OCI-M1 (cell line): ENCODE results near the gene GUK1.
"Not testable (repeated sequence)": the region's sequence is repeated elsewhere in the genome, so short reads cannot be mapped to it uniquely, and the experiment has no call there.

Experiments
- DNase-seq: peaks from one replicate; lab custom pipeline; 2025; lab: John Stamatoyannopoulos, UW

GUK1 gene

DNA sequence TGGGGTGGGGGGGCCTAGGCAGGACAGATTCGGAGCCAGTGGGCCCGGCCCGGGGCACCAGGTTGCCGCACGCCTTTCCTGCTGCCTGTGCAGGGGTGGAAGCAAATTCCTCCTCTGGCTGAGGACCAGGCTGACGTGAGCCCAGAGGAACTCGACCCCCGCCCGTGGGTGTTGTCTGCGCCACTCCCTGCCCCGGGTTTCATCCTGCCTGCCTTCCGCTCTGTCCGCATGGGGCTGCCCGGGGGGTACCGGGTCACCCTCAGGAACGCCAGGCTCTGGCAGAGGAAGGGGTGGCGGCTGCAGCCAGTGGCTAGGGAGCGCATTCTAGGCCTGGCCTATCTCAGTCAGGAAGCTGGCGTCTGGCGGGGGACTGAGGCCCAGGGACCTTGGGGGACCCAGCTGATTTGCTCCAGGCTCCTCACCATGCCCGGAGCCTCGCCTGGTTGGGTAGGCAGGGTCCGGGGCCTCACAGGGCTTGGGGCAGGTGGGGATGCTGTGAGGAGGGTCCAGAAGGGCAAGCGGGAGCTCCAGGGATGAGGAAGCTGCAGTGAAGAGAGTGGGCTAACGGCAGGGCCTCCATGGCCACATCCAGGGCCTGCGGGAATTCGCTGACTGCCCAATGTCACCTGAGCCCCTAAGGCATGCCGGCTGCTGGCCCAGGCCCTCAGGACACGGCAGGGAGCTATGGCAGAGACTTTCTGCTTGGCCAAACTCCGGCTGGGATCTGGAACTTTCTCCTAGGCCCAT, 23.1 kb downstream of the GUK1 start:
- no peak for DNase-seq

DNA sequence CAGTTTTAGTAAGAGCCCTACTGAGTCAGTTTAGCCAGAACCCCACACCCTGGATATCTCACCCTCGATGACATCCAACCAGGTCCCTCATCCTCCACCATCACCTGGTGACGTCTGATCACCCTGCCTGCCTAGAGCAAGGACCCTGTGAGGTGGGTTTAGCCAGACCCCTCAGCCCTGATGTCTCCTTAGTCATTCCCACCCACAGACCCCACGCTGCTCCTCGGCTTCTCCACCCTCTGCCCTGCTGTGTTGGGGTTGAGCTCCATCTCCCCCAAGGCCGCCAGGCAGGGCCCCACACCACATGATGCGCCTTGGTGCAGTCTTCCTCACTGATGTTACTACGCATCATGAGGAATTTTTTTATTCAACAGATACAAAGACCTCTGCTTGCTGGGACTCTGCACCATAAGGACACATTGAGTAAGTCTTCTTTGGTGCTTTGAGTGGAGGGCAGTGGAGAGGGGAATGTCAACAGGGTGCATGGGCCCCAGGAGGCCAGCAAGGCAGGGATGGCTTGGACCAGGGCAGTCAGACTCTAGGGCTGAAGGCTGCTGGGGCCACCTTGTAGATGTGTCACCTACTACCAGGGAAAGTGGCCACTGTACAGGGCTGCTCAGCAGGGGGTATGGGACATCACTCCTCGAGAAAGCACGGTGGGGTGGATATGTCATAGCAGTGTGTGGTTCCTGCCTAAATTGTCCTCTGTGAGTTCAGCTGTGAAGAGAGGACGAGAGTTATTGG, 23.9 kb downstream of the GUK1 start:
- DNase-seq, result peak; percentile 60

DNA sequence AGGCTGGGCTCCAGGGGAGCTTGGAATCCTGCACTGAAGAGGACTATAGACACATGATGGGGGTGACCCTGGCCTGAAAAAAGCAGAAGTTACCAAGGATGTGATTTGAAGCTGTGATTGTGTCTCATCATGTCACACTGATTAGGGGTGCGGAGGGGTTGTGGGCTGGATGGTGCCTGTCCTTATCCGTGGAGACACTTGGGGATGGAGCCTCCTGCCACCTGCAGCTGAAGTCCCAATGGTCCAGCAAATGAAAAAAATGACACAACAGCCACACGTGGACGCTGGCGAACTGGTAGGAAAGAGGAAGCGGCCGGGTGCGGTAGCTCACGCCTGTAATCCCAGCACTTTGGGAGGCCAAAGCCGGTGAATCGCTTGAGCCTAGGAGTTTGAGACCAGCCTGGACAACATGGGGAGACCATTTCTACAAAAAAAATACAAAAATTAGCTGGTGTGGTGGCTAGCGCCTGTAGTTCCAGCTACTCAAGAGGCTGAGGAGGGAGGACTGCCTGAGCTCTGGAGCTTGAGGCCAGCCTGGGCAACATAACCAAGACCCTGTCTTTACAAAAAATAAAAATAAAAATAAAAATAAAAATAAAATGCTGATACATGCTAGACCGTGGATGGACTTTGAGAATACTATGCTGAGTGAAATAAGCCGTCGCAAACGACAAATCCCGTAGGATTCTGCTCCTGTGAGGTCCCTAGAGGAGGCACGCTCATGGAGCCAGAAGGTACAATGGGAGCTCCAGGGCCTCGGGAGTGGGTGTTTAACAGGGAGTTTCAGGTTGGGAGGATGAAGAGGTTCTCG, 24.7 kb downstream of the GUK1 start:
- peak; percentile 93 for DNase-seq

DNA sequence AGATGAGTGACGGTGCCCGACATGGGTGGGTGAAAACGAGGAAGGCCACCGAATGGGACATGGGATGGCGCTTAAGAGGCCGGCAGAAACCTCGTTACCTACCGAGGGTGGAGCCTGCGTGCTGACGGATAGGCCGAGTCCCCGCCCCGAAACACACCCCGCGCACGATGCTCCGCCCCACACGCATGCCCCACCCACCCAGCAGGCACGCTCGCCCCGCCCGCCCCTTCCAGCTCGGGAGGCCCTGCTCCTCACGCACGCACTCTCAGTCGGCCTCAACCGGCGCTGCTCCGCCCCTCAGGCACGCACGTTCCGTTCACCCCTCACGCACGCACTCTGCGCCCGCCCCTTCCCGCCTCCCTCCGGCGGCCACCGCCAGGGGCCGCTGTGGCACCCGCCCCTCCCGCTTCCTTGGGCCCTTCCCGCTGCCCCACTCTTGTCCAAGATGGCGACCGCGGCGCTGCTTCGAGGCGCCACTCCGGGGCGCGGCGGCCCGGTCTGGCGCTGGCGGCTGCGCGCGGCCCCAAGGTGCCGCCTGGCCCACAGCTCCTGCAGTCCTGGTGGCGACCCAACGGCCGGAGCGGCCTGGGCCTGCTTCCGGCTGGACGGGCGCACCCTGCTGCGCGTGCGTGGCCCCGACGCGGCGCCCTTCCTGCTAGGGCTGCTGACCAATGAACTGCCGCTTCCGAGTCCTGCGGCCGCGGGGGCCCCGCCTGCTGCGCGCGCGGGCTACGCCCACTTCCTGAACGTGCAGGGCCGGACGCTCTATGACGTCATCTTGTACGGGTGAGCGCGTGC, 25.5 kb downstream of the GUK1 start, which contains the start of gene IBA57:
TSS of gene IBA57 (plus strand) at position 433 of the 798 bp plus-strand sequence. CDS start at position 446, 13 bp downstream.
- peak; percentile 99 for DNase-seq

DNA sequence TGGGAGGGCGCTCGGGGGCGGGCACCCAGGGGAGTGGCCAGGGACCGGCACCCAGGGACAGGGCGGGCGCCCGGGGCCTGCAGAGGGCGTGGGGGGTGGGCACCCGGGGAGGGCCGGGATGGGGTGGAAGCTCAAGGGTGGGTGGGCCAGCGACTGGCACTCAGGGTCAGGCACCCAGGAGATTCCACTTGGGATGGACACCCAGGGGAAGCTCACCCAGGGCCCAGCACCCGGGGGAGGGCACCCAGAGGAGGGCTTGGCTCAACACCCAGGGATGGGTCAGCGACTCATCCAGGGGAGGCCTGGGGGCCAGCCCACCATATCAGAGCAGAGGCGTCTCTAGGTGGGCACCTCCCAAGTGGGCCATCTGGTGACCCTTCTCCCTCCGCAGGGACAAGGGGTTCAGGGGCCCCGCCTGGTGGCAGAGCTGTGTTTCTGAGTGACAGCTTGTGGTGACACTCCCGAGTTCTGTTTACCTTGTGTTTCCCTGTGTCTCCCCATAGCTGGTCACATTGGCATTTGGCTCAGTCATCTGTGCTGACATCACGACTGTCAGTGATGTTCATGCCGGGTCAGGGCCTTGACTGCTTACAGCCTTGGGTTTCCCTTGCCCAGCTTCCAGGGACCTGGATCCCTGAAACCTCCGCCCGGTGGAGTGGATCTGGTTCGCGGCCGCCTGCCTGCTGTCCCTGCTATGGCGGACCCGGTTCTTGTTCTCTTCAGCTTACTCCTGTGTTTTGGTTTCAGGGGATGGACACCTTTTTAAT, 26.3 kb downstream of the GUK1 start:
- DNase-seq, result peak; percentile 75

DNA sequence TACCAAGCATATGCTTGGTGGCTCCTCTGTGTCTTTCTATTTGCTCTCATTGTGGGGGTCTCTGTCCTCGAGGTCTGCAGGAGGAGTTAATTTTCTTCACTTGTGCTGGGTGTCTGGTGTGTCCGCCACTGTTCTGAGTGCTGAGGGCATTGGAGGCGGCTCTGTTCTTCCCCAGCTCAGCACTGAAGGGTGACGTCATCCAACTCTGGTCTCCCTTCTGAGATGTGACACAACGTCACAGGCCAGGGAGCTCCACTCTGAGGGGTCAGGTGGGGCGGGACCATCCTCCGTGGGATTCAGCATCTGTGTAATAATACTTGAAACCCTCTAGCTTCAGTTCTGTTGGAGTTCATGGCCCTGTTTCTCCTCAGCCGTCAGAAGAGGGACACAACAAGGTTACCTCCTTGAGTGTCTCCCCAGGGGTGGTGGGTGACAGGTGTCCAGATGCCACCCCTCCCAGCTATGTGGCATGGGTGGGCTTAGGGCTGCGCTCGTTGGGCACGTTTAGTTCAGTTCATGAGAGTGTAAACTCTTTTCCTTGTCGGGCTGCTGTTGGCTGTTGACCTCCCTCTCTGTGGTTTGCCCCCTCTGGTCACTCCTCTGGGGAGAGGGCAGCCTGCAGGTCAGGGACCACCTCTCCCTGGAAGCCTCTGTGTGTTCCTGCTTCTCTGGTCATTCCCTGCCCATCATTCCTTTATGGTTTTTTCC, 28.6 kb downstream of the GUK1 start:
- no peak for DNase-seq

DNA sequence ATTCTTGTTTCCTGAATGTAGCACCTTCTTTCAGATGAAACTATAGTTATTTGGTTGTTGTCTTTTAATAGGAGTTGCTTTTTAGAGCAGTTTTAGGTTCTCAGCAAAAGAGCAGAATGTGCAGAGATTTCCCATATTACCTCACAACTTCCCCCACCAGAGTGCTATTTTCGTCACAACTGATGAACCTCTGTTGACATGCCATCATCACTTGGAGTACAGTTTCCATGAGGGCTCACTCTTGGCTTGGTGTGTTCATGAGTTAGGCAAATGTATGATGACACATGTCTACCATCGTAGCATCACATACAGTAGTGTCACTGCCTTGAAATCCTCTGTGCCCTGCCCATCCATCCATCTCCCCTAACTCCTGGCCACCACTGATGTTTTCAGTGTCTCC, 29.3 kb downstream of the GUK1 start:
- DNase-seq, result no peak

DNA sequence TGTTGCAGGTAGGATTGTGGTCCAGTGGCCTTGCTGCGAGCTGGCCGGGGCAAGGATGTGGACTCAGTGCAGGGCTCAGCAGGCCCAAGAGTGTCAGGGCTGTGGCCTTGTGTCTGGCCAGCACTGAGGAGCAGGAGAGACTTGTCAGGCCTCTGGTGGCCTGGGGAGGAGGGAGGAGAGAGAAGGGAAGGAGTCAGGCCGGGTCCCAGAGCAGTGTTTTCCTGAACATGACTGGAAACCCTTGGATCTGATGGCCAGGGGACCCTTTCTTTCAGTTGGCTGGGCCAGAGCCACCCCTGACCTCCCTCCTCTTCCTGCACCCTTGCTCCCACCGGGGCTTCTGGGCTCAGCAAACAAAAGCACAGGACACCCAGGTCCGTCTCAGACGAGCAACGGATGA, 30.6 kb downstream of the GUK1 start:
- no peak for DNase-seq

DNA sequence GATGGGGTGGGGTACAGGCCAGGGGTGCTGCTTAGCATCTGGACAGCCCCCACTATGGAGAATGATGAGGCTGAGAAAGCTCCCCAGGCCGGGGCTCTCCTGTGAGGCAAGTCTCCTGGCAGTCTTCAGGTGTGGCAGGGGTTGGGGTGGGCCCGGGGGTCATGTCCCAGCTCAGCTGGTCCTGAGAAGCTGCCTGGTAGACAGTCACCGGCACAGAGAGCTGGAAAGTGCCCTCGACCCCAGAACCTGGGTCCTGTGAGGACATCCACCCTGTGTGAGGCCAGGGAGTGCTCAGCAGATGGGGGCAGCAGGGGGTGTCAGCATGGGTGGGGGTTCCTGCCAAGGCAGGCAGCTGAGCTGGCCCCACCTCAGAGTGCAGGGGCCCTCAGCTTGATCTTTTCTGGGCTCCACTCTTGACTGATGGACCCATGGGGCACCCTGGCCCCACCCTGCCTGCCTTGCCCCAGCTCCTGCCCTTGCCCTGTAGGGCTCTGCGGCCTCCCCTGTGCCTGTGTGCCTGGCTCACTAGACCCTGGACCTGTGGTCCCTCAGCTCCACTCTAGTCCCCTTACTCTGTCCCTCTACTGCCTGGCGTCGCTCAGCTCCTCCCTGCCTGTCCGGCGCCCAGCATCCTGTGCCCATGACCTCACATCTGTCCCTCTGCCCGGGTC, 31.3 kb downstream of the GUK1 start:
- no peak for DNase-seq

DNA sequence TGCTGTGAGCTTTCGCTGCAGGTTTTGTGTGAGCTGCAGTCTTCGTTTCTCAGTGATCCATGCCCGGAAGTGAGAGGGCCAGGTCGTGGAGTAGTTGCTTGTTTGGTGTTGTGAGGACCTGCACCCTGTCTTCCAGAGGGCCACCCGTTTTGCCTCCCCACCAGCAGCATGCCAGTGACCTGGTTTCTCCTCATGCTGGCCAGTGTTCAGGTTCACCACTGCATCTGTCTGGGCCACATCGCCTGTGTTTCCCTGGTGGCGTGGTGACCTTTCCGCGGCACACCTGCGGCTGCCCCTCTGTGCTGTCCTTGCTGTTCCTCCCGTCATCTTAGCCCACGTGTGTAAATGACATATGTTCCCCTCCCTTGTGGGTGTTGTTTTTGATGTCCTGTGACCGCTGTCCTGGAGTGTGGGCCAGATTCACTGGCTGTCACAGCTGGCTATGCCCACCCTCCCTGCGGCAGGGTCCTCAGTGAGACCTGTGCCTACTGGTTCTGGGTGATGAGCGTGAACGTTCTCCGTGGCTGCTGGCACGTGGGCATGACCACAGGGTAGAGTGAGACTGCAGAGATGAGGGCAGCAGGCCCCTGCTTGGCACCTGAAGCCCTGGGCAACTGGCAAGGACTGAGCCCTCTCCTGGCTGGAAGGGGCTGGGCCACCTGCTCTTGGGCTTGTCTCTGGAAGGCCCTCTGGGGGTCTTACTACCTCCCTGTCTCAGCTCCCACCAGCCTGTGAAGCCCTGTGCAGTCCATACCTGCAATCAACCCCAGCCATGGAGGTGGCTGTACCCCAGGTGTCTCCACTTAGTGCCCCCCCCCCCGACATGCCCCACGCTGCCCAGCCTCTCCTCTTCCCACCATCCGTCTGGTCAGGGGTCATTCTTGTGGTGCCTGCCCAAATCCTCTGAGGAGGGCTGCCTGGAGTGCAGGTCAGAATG, 32.8 kb downstream of the GUK1 start:
- no peak for DNase-seq

DNA sequence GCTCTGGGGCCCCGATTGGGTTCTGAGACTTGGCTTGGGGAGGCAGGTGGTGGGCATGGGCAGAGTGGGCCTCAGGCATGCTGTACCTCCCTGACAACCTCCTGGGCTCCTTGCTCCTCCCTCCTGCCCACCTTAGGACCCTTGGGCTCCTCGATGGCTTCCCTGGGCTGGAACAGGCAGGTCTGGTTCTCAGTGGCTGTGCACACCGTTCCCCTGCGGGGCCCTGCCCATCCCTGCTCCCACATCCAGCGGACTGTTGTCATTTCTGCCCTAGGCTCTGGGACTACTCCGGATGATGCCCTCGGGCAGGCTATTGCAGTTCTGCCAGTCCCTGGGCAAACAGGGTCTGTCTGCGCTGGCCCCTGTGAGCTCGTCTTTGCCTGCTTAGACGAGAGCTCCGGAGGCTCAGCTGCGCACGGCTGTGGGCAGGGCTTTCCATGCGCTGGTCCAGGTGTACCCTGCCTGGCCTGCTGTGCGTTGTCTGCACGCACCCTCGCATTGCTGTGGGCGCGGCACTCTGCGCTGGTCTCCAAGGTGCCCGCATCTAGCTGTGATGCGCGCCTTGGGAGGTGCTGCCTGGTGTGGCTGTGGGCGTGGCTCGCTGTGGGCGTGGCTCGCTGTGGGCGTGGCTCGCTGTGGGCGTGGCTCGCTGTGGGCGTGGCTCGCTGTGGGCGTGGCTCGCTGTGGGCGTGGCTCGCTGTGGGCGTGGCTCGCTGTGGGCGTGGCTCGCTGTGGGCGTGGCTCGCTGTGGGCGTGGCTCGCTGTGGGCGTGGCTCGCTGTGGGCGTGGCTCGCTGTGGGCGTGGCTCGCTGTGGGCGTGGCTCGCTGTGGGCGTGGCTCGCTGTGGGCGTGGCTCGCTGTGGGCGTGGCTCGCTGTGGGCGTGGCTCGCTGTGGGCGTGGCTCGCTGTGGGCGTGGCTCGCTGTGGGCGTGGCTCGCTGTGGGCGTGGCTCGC, 33.7 kb downstream of the GUK1 start:
- not testable (repeated sequence) for DNase-seq

DNA sequence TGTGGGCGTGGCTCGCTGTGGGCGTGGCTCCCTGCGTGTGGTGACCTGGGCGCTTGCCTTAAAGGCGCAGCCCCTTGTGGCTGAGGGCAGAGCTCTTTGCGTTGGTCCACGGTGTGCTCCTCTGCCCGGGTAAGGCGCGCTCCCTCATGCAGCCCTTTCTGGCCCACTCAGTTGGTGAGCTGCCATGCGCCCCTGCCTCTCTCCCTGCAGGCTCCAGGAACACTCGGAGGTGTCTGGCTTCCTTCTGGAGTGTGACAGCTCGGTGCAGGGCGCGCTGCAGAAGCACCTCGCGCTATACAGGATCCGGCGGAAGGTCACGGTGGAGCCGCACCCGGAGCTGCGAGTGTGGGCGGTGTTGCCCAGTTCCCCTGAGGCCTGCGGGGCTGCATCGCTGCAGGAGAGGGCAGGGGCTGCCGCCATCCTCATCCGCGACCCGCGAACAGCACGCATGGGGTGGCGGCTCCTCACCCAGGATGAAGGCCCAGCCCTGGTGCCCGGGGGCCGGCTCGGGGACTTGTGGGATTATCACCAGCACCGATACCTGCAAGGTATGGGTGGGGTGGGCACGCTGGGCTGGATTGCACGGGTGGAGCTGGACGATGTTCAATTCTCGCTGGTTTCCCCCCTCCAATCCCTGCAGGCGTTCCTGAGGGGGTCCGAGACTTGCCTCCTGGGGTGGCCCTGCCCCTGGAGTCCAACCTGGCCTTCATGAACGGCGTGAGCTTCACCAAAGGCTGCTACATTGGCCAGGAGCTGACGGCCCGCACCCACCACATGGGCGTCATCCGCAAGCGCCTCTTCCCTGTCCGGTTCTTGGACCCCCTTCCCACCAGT, 34.6 kb downstream of the GUK1 start:
- DNase-seq, result peak; percentile 5

DNA sequence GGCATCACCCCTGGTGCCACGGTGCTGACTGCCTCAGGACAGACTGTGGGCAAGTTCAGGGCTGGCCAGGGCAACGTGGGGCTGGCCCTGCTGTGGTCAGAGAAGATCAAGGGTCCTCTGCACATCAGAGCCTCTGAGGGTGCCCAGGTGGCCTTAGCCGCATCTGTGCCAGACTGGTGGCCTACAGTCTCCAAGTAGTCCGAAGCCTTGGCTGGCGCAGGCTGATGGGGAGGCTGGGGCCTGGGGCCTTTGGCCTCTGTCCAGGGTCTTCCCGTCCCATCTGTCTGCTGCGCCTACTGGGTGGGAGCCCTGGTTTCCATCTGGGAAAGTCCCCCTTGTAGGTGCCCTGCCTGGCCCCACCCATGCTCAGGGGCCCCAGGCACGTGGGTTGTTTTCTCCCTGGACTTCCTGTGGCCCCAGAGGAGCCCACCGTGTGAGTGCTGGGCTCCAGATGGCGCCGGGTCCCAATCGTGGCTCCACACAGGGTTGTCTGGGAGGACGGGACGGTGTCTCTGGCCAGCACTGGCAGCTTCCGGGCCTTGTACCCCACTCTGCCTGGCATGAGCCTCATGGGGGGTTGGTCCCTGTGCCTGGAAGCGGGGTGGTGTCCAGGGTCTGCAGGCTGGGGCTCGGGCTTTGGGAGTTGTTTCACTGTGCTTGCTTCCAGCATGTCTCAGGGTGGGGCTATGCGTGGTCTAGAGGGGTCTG, 35.4 kb downstream of the GUK1 start:
- DNase-seq, result no peak

DNA sequence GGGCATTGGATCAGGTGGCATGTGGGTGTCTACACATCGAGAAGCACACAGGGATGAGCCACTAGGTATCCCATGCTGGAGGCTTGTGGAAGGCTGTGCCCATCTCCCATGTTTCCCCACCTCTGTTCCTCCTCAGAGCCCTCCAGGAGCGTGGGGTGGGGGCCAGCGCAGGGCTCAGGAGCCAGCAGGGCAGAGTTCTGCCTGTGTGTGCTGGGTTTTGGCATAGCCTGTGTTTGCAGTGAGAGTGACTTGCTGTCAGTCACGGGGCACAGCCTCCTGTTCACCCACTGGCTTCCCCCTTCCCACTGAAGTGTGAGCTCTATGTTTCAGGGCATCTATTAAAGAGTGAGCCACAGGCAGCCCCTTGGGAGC, 35.9 kb downstream of the GUK1 start:
- DNase-seq, result no peak

DNA sequence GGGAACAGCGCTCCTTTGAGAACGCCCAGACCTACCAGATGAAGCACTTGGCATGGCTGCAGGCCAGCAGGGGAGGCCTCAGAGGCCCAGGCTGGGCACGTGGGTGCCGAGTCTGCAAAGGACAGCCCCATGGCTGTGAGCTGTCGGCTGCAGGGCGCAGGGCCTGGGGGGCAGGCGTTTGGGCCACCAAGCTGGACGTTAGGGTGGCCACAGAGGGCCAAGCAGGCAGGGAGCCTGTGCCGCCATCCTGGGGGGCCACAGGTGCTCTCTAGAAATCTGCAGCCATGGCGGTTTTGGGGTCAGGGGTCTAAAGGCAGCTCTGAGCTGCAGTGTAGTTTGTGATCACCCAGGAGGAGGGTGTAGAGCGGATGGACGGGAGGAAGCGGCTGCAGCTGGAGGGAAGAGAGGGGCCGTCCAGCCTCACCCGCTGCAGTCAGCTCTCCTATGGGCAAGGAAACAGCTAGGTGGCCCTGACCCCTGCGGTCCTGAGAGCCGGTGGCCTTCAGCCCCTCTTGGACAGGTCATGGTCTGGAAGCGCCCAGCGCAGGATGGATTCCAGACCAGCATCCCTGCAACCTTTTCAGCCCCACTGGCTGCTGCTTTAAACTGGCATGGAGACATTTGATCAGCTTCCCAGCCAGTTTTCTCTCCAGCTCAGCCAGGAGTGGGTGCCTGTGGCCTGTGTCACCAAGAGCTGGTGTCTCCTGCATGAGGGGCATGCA, 36.5 kb downstream of the GUK1 start:
- DNase-seq, result no peak

DNA sequence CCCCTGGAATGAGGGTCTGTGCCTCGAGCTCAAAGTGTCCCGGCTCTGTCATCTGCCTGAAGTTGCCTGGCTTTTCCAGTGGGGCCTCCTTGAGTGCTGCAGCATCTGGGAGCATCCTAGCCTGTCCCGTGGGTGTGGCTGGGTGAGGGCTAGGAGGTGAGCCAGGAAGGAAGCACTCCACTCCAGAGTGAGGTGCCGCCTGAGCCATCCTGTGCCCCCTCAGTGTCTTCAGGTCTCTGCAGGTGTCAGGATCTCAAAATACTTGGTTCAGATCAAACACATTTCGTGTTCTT, 37.0 kb downstream of the GUK1 start:
- no peak for DNase-seq
